Uterus (tissue), 2 donors: Measurements from ENCODE around the gene KRT7.
A peak's percentile ranks its signal among the peaks of the same experiment; 100 is the strongest.

Source experiments
- CTCF ChIP-seq, 4 experiments: fragments of 200-600 bp in 2 of 4; fragments of 450-650 bp in 2 of 4; sonication (generic) in 2 of 4; IDR thresholded peaks; one replicate each; pipeline ENCODE4 v1.5.1; 2016 to 2019; ENCODE audit warnings: antibody characterized with exemption in 4 of 4, mild to moderate bottlenecking in 2 of 4, moderate library complexity in 1 of 4
- POLR2A ChIP-seq, 2 donors: fragments of 450-650 bp; IDR thresholded peaks; one replicate each; pipeline ENCODE4 v1.6.1; 2016; ENCODE audit warnings: antibody characterized with exemption in 2 of 2, mild to moderate bottlenecking in 1 of 2, moderate library complexity in 1 of 2

- TF ChIP-seq CTCF (IDR thresholded peaks at IDR 0.05) (peak; percentile 92 to 99 (median 92)), POLR2A (IDR thresholded peaks at IDR 0.05) (peak in 1 of 2 donors; percentile 27)
These were observed 45.8 kb downstream of the KRT7 start for GRCh38 chr12:52278575-52279421.
